Measurements from ENCODE around the gene PYGB.

- TF ChIP-seq CTCF (IDR thresholded peaks at IDR 0.05) (no peak), POLR2AphosphoS5 (IDR thresholded peaks at IDR 0.05) (no peak), POLR2A (IDR thresholded peaks at IDR 0.05) (no peak)
Observed at GRCh38 chr20:25270829-25271251, 23.0 kb downstream of the PYGB start.

All from prostate gland (tissue), 2 donors.